GM19023 (cell line): Measurements from ENCODE around the gene ZNF664.

Experiments used
- ATAC-seq: cut with Tn5 transposase; IDR thresholded peaks from one replicate; pipeline ENCODE4 v1.9.1; 2021; ENCODE audit warnings: mild to moderate bottlenecking, moderate library complexity; ENCODE audit not compliant: unreplicated experiment

Gene ZNF664

DNA sequence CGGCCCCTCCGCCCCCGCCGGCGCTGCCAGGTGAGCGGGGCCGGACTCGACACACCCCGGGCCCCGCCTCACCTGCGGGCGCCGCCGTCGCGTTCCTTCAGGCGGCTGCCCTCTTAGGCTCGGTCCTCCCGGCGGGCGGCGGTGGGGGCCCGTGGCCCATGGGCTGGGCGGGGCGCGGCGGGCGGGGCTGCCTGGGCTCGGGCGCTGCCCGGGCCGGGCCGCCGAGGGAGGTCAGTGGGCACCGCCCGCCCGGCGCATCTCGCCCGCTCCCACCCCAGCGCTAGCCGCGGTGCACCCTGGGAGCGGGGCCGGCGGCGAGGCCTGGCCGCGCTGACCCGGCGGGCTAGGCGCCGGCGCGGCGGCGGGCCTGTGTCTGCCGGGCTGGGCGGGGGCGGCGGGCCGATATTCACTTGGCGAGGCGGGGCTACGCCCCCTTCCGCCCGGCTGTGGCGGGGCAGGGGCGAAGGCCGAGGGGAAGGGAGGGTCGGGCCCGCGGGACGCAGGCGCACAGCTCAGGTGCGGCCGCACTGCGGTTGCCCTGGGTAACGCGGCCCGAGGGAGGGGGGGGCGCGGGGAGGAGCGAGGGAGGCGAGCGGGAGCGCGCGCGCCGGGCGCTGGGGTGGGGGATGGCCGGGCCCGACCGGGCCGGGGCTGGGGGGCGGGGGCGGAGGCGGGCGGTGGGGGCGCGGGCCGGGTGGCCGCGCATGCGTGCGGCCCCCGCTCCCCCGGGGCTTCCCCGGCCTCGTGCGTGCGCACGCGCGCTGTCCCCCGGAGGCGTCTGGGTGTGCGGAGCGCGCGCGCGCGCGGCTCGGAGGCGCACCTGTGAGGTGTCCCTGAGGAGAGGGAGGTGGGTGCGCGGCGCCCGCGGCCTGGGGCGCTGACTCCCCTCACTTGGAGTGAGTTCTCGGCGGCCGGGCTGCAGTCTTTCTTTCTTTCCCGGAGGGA is at the start of gene ZNF664, which contains the start of gene CCDC92:
ZNF664 (plus strand) TSS at position 759 of the 945 bp plus-strand sequence. CDS start 38,930 bp downstream, outside the sequence.
CCDC92 (minus strand) TSS at position 375 of the 945 bp plus-strand sequence. CDS start 28,526 bp downstream, outside the sequence.
- ATAC-seq = peak; percentile 82

DNA sequence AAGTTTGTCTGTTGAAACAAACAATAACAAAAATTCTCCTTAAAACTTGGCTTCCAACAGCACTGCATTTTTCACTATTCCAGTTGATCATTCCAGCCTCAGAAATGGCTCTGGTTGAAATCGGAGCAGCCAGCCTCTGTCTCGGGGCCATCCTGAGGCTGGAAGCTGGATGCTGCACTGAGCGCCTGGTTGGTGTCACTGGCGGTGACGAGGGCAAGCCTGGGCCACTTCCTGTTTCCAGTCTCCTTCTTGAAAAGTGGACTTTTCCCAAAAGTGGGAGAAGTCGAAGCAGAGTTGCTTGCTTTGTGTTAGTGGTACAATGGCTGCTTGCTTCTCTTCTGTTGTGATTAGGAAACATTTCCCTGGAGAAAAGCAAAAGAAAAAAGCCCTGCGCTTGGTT is 49.1 kb upstream of the ZNF664 start:
- ATAC-seq = no peak

DNA sequence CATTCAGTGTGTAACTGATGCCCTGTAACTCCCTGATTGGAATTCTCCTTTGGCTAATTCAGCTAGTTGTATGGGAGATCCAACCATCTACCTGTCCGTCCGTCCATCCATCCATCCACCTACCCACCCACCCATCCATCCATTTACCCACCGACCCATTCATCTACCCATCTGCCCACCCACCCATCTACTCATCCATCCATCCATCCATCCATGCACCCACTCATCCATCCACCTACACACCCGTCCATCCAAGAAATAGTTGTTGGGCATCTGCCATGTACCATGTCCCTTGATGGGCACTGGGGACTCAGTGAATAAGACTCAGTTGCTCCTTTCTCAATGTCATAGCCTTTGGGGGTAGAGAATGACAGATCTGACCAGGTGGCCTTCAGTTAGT is 48.5 kb upstream of the ZNF664 start:
- ATAC-seq = no peak

DNA sequence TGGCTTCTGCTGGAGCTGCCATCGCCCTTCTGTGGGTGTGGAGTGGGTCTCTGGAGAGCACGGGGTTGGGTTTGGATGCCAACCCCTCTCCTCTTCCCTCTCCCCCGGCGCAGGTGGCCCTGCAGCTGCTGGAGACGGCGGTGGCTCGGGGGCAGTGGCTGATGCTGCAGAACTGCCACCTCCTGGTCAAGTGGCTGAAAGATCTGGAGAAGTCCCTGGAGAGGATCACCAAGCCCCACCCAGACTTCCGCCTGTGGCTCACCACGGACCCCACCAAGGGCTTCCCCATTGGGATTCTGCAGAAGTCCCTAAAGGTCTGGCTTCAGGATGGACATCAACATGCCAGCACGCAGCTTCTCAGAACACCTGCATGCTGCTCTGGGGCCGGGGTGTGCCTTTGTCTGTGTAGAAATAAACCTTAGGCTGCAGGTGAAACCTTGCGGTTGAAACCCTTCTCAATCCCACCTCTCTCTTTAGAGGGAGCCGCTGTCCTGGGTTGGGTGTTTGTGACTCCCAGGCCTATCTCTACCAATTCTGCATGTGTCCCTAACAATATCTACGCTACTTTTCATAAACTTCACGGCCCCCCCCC is 44.6 kb upstream of the ZNF664 start:
- ATAC-seq = no peak

DNA sequence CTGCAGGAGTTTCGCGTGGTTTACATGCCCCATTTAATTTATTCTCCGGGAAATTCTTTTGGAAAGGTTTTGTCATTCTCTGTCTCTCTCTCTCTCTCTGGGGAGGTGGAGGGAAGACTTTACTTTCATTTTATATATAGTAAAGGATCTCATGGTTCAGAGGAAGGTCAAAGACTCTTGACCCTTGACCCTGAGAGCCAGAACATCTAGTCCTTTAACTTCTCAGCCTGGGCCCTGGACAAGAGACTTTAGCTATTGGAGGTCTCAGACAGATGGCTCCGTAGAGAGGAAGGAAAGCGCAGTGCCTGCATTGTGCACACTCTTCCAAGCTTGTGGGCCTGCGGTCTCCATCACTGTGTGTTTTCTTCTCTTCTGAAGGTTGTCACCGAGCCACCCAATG is 44.1 kb upstream of the ZNF664 start:
- no peak for ATAC-seq

DNA sequence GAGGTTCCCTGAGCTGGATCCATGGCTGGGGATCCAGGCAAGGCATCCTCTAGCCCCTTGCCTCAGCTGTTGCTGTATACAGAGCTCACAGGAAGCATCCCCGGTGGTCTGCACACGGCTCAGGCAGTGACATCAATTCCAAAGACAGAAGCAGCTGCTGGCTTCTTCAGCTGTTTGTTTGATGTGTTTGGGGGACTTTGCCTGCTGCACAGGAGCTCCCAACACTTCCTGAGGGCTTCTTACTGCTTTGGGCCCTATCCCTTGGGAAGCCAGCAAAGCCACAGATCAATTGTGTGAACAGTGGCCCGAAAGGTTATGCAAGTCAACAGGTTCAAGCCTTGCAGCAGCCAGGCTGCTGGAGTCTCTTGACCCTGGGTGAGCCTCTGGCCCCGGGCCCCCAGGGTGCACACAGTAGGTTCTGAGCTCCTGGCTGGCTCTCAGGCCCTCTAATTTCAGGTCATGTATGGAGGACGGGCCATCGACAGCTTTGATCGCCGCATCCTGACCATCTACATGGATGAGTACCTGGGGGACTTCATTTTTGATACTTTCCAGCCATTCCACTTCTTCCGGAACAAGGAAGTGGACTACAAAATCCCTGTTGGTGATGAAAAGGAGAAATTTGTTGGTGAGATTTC is 43.0 kb upstream of the ZNF664 start:
- no peak for ATAC-seq

DNA sequence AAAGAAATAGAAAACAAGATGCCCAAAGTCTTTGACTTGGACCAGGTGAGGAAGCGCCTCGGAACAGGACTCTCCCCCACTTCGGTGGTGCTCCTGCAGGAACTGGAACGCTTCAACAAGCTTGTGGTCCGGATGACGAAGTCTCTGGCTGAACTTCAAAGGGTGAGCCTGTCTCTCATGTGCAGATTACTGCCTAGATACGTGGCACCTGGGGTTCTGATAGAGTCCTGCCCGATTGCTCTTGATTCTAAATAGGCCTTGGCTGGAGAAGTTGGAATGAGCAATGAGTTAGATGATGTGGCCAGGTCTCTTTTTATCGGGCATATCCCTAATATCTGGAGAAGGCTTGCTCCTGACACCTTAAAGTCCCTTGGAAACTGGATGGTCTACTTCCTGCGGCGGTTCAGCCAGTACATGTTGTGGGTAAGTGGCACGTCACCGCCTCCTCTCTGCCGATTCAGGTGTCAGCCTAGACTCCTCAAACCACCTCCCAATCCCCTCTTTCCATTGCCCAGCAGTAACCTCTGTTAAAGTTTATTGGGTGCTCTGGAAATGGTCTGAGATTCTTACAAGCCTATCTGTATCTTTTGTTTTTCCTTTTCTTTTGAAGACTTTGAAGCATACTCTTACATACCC is 41.2 kb upstream of the ZNF664 start:
- ATAC-seq = no peak

DNA sequence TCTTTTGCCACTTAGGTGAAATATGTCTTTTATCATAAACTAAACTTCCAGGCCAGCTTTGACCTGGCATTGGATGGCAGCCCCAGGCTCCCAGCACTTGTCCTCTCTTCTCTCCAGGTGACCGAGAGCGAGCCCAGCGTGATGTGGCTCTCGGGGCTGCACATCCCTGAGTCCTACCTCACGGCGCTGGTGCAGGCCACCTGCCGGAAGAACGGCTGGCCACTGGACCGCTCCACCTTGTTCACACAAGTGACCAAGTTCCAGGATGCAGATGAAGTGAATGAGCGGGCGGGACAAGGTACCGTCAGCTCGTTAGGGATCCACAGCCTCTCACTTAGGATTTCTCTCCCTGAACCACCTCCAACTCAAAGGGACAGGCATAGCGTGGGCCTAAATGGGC is 39.8 kb upstream of the ZNF664 start:
- ATAC-seq = no peak

DNA sequence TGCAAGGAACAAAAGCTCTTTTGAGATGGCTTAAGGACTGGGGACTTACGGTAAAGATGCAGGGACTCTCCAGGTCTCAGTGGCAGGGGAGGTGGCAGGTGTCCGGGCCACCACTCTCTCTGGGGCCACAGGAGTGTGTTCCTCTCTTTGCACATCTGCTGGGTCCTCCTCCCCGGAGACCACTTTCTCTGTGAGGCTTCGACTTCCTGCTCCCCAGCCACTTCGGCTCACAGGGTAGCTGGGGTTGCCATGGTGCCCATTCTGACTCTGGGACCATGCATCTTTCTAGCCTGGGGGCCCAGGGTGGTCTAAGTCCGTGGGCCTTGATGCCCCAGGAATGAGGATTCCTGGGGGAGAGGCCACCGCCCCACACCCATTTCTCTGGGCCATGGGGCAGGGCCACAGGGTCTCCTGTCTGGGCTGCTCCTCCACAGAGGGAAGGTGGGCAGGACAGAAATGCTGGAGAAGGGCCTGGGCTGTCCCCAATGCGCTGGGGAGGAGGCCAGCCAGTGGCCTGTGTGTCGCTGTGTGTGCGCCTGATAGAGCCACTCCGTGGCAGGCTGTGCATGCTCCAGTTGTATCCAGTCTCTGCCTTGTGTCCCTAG is 38.9 kb upstream of the ZNF664 start:
- ATAC-seq = no peak

DNA sequence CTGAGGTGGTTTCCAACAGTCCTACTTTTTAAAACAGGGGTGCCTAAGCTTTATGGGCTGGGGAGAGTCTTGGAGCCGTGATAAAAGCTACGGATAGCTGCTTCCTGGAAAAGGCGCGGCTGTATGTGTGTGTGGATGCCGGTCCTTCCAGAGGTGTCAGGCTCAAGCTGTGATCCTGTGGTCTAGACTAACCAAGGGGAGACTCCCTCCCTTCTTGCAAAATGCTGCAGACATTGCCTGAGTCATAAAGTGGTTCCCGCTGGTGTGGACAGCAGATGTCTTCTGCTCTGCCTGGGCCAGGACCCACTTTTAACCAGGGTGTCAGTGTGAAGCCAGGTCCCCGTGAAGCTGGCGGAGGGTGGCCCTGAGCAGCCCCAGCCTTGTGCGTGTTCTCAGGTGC is 38.2 kb upstream of the ZNF664 start:
- ATAC-seq = no peak

DNA sequence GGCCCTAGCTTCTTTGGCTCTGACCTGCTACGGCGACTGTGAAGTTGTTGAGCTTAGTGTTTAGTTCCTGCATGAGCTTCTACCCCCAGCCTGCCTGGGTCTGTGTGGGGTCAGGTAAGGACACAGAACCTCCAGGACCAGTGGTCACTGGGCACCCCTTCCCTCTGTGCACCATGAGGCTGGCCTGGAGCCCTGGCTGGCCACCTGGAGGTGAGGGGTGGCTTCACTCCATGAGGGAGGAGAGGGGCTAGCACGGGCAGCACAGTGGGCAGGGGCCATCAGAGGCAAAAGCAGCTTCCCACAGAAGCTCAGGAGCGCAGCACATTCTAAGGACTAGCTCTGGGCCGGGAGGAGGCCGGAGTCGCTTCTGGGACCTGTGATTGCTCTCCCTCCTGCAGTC is 37.1 kb upstream of the ZNF664 start:
- ATAC-seq = no peak

DNA sequence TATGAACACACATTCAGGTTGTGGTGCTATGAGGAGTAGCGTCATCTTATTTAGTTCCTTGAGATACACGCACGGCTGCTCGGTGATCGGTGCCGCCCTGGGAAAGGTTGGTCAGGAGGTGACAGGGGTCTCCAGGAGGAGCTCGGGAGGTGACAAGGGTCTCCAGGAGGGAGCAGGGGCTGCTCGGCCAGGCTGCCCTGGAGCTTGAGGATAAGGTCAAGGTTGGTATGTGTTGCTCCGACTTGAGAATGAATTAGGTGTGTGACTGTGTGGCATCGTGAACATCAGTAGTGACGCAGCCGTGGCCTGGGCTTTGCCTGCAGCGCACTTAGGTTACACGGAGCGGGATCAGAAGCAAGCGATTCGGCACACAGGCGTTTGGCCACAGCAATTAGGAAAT is 36.5 kb upstream of the ZNF664 start:
- no peak for ATAC-seq

DNA sequence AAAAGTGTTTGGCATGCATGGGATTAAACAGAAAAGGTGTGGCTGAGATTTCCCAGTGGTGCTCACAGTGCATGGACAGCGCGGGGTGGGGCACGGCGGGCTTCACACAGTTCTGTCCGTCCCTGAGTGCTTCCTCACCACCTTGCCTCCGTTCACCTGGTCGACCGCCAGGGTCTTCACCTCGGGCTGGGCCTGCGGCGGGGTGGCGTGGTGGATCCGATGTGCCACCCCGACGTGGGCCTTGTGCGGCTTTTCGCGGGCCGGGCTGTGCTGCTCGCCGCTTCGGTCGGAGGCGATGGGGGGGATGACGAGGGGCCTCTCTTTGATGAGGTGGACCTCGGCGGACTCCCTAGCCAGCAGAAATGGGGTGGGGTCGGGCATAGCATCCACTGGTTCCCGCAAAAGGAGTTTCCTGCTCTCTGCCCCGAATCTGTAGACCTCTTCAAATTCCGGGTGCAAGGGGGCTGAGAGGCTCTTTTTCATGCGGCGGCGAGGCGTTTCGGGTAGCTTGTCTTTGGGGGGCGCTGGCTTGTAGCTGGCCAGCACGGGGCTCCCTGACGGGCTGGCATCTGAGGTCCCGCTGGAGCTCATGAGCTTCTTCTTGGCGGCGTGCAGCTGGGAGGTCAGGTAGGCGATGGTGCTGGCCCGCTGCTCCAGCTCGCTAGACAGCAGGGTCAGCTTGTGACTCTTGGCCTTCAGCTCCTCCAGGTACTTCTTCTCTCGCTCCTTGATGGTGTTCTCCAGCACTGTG is 35.9 kb upstream of the ZNF664 start:
- no peak for ATAC-seq

DNA sequence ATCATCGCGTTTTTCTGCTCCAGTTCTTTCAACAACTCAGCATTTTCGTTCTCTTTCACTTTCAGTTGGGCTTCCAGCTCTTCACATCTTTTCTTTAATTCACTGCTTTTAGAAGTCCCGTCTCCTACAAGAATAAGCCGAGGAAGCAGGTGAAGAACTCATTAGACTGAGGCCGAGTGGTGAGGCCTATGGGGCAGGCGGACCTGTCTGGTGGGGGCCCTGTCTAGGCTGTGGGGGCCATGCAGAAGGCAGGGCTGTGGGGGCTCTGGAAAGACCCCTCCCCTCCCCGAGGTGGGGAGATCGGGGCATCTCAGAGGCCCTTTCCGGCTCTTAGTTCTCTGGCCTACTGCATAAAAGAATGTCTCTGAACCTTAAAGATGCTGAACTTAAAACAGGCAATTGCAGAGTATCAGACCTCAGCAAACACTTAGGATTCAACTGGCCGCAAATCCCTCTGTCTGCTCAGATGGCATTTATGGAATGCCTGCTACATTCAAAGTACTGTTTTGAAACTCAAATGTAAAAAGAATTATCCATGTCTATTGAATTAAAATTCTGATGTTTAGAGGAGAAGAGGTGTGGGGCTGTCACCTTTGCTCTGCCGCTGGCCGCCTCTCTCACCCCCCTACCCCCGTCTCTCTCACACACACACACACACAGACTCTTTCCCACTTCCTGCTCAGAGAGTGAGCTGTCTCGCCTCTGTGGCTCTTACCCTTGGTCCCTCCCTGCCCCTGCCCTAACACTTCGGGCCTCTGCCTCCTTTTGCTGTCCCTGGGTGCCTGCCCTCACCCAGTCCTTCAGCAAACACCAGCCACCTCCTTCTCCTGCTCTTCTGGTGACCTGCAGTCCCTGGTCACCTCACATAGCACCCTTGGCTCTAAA is 35.1 kb upstream of the ZNF664 start:
- no peak for ATAC-seq

DNA sequence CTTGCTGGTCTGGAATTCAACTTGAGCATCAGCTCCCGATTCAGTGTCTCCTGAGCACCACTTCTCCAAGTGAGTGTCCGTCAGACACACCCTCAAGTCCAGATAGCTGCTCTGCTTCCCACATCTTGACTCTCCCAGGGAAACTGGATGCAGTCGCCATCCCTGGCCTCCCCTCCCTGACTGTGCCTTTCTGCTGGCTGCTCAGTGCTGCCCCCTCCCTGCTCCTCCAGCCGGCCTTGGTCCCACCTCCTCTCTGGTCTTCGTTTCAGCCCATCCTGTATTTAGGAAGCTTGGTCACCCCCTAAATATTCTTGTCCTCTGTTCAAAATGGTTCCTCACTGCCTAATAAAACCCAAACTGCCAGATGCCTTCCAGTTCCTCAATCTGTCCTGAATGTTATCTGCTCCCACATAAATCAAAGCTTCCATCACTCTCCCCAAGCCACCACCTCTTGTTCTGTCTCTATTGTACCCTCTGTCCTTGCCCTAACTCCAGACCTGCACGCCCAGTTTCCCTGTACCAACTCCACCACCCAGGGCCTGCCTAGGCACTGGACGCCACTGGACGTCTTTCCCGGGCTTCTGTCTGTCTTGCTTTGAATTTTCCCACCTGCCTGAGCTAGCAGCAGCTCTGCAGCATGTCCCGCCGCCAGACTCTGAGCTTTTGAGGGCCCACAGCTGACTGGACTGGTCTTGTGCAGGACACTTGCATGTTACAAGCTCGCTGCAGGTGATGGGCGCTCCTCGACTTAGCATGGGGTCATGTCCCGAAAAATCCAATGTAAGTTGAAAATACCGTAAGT is 34.1 kb upstream of the ZNF664 start:
- no peak for ATAC-seq

DNA sequence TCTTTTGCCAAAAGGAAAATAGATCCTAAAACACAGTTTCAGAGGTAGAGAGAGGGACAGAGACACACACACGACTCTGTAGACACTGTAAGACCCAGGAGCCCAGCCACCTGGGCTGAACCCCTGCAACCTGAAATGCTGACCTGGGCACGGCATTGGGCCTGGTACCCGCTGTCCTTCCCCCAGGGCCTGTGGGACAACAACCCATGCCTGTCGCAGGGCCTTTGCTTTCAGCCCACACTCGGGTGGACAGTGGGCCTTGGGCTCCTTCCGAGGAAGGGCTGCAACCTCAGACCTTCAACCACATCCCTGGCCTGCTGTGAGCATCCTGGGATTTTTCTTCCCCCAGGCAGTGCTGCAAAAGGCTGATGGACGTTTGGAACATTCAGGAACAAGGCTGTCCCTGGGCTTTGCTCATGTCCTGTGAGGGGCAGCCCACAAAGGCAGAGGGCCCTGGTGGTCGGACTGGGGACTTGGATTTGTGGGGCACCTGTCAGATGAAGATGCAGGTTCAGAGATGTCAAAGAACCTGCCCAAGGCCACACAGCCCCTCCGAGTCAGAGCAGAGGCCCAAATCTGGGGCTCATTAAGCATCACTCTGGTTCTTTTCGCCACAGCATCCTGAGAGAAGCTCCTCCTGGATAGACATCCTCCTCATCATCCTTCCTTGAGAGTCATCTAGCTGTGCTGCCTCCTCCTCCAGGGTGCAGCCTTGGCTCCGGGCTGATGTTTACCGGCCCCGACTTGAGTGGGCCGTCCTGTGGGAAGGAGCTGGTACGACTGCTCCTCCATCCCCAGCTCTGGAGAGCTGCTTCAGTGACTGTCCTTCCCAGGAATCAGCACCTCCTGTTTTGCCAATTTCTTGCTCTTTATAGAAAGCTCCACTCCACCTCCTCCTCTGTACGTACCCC is 33.0 kb upstream of the ZNF664 start:
- ATAC-seq = no peak

DNA sequence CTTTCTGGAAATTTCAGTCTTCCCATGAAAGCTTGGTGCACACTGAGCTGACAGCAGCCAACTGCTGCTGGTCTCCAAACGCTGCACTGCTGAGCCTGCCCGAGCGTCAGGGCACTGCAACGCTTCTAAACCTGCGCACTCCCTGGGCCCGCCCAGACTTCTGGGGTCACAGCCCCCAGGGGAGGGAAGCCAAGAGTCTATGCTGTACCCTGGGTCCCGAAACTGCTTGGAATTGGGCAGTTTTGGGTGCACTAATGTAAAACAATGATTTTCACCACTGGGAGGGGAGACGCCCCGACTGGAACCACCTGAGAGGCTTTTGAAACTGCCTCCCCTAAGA is 32.4 kb upstream of the ZNF664 start:
- no peak for ATAC-seq
